ENCODE measurements around the gene GBF1. TPM values are rescaled to one million over a fixed set of nuclear protein-coding genes. Genes with fewer than 3 reads are reported as not detected.

The GBF1 gene
- total and polyA plus RNA-seq, 2 of the 13 experiments (the other 11 are each of a cell fraction or from before 2014, with no cell fraction given), result 17.1 to 21.9 TPM

DNA sequence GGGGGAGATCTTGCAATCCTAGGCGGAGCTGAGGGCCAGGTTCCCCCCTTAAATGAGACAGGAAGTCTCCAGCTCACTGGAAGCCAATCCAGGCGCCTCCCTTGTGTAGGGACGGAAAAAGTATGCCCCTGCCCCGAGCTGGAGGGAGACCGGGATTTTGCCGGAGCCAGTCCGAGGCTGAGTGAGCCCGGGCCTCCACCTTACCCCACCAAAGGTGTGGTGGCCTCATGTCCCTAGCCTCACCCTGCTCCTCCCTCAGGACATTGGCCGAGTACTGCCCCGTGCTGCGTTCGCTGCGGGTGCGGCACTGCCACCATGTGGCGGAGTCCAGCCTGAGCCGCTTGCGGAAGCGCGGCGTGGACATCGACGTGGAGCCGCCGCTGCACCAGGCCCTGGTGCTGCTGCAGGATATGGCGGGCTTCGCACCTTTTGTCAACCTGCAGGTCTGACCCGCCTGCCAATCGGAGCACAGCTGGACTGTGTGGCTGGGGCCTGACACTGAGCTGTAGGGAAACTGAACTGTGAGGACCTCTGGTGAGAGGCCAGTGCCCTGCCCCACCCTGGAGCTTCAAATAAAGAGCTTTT lies 177.3 kb downstream of the GBF1 start (continued):
- TF ChIP-seq, protein P1, sequence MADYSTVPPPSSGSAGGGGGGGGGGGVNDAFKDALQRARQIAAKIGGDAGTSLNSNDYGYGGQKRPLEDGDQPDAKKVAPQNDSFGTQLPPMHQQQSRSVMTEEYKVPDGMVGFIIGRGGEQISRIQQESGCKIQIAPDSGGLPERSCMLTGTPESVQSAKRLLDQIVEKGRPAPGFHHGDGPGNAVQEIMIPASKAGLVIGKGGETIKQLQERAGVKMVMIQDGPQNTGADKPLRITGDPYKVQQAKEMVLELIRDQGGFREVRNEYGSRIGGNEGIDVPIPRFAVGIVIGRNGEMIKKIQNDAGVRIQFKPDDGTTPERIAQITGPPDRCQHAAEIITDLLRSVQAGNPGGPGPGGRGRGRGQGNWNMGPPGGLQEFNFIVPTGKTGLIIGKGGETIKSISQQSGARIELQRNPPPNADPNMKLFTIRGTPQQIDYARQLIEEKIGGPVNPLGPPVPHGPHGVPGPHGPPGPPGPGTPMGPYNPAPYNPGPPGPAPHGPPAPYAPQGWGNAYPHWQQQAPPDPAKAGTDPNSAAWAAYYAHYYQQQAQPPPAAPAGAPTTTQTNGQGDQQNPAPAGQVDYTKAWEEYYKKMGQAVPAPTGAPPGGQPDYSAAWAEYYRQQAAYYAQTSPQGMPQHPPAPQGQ (CRISPR knock-in tag; IDR thresholded peaks at IDR 0.05; ENCODE audit: borderline replicate concordance), result no peak
- TF ChIP-seq SRY (CRISPR knock-in tag; IDR thresholded peaks at IDR 0.05) (peak; percentile 83), NR2F6 (IDR thresholded peaks at IDR 0.05) (no peak), NR2F6 (CRISPR knock-in tag; IDR thresholded peaks at IDR 0.05) (peak; percentile 69), CBX2 (IDR thresholded peaks at IDR 0.05; ENCODE audit: low read depth, low read length) (no peak), CBX2 (CRISPR knock-in tag; IDR thresholded peaks at IDR 0.05; ENCODE audit: low read depth) (no peak), THYN1 (CRISPR knock-in tag; IDR thresholded peaks at IDR 0.05; ENCODE audit: borderline replicate concordance, low read depth) (no peak), ZNF607 (CRISPR knock-in tag; IDR thresholded peaks at IDR 0.05; ENCODE audit: borderline replicate concordance) (no peak; the same call in 1 of the 2 replicates), ZNF17 (CRISPR knock-in tag; IDR thresholded peaks at IDR 0.05) (no peak), CHCHD3 (CRISPR knock-in tag; IDR thresholded peaks at IDR 0.05) (peak; percentile 94; the same call in 1 of the 2 replicates), ZNF891 (CRISPR knock-in tag; IDR thresholded peaks at IDR 0.05) (no peak), MATR3 (CRISPR knock-in tag; IDR thresholded peaks at IDR 0.05) (no peak), ZNF10 (CRISPR knock-in tag; IDR thresholded peaks at IDR 0.05; ENCODE audit: borderline replicate concordance, low read depth) (no peak), ZNF230 (CRISPR knock-in tag; IDR thresholded peaks at IDR 0.05) (peak; percentile 76; the same call in 1 of the 2 replicates), SMARCE1 (IDR thresholded peaks at IDR 0.05; ENCODE audit: borderline replicate concordance) (no peak), ZNF589 (CRISPR knock-in tag; conservative IDR thresholded peaks at IDR 0.05) (0 out of 2 replicates have a peak, but pooled peaks have one; percentile 72), ZNF772 (CRISPR knock-in tag; IDR thresholded peaks at IDR 0.05) (no peak; the same call in 1 of the 2 replicates)
- TF ChIP-seq, protein P2, sequence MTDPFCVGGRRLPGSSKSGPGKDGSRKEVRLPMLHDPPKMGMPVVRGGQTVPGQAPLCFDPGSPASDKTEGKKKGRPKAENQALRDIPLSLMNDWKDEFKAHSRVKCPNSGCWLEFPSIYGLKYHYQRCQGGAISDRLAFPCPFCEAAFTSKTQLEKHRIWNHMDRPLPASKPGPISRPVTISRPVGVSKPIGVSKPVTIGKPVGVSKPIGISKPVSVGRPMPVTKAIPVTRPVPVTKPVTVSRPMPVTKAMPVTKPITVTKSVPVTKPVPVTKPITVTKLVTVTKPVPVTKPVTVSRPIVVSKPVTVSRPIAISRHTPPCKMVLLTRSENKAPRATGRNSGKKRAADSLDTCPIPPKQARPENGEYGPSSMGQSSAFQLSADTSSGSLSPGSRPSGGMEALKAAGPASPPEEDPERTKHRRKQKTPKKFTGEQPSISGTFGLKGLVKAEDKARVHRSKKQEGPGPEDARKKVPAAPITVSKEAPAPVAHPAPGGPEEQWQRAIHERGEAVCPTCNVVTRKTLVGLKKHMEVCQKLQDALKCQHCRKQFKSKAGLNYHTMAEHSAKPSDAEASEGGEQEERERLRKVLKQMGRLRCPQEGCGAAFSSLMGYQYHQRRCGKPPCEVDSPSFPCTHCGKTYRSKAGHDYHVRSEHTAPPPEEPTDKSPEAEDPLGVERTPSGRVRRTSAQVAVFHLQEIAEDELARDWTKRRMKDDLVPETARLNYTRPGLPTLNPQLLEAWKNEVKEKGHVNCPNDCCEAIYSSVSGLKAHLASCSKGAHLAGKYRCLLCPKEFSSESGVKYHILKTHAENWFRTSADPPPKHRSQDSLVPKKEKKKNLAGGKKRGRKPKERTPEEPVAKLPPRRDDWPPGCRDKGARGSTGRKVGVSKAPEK (CRISPR knock-in tag; IDR thresholded peaks at IDR 0.05; ENCODE audit: borderline replicate concordance), result peak; percentile 60; the same call in 1 of the 2 replicates
- TF ChIP-seq, protein P3, sequence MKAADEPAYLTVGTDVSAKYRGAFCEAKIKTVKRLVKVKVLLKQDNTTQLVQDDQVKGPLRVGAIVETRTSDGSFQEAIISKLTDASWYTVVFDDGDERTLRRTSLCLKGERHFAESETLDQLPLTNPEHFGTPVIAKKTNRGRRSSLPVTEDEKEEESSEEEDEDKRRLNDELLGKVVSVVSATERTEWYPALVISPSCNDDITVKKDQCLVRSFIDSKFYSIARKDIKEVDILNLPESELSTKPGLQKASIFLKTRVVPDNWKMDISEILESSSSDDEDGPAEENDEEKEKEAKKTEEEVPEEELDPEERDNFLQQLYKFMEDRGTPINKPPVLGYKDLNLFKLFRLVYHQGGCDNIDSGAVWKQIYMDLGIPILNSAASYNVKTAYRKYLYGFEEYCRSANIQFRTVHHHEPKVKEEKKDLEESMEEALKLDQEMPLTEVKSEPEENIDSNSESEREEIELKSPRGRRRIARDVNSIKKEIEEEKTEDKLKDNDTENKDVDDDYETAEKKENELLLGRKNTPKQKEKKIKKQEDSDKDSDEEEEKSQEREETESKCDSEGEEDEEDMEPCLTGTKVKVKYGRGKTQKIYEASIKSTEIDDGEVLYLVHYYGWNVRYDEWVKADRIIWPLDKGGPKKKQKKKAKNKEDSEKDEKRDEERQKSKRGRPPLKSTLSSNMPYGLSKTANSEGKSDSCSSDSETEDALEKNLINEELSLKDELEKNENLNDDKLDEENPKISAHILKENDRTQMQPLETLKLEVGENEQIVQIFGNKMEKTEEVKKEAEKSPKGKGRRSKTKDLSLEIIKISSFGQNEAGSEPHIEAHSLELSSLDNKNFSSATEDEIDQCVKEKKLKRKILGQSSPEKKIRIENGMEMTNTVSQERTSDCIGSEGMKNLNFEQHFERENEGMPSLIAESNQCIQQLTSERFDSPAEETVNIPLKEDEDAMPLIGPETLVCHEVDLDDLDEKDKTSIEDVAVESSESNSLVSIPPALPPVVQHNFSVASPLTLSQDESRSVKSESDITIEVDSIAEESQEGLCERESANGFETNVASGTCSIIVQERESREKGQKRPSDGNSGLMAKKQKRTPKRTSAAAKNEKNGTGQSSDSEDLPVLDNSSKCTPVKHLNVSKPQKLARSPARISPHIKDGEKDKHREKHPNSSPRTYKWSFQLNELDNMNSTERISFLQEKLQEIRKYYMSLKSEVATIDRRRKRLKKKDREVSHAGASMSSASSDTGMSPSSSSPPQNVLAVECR (CRISPR knock-in tag; IDR thresholded peaks at IDR 0.05; ENCODE audit: borderline replicate concordance), result peak; percentile 67; the same call in 1 of the 2 replicates
- TF ChIP-seq, protein P4, sequence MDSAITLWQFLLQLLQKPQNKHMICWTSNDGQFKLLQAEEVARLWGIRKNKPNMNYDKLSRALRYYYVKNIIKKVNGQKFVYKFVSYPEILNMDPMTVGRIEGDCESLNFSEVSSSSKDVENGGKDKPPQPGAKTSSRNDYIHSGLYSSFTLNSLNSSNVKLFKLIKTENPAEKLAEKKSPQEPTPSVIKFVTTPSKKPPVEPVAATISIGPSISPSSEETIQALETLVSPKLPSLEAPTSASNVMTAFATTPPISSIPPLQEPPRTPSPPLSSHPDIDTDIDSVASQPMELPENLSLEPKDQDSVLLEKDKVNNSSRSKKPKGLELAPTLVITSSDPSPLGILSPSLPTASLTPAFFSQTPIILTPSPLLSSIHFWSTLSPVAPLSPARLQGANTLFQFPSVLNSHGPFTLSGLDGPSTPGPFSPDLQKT (CRISPR knock-in tag; IDR thresholded peaks at IDR 0.05; ENCODE audit: borderline replicate concordance), result no peak
